A375 (cell line): ENCODE results near the gene TXNDC17. TPM values are rescaled to one million over a fixed set of nuclear protein-coding genes. Genes with fewer than 3 reads are reported as not detected.

Experiments used
- small RNA-seq: library from RNA; depleted of rRNA; stranded (forward); fragments of <200 nt; gene quantifications from one replicate; pipeline ENCODE3, GENCODE V24; 2014
- total RNA-seq: library from RNA; depleted of rRNA; stranded (reverse); fragments of >200 nt; shearing (Covaris generic); gene quantifications from 2 replicates; pipeline ENCODE4 v1.2.3, GENCODE V29; 2014; rRNA removed

The TXNDC17 gene
- total RNA-seq: 171 and 208 TPM in 2 replicates

DNA sequence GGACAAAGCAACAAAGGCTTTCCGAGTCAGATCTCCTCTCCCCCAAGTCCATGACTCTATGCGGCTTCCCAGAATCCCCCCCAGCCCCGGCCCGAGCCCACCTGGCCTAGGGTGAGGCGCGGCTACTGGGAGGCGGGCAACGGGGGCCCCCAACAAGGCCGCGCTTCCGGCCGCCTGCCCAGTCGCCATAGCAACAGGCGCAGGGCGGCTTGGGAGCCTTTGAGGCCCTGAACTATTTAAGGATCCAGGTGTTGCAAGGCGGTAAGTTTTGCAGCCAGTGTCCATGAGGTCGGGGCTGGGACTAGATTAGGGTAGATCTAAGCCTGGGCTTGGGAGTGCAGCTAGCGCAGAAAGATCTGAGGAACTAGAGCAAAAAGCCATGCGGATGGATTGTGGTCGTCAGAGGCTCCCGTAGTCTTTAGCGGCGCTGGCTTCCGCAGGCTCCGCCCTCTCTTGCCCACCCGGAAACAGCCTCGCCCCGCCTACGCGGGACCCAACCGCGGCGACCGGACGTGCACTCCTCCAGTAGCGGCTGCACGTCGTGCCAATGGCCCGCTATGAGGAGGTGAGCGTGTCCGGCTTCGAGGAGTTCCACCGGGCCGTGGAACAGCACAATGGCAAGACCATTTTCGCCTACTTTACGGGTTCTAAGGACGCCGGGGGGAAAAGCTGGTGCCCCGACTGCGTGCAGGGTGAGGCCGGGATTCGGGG, at the start of gene TXNDC17, which contains the start of gene KIAA0753:
TSS of gene TXNDC17 (plus strand) at position 525 of the 711 bp plus-strand sequence. CDS start at position 548, 23 bp downstream.
TSS of gene KIAA0753 (minus strand) at position 176 of the 711 bp plus-strand sequence. CDS start 5,608 bp downstream, outside the sequence.

DNA sequence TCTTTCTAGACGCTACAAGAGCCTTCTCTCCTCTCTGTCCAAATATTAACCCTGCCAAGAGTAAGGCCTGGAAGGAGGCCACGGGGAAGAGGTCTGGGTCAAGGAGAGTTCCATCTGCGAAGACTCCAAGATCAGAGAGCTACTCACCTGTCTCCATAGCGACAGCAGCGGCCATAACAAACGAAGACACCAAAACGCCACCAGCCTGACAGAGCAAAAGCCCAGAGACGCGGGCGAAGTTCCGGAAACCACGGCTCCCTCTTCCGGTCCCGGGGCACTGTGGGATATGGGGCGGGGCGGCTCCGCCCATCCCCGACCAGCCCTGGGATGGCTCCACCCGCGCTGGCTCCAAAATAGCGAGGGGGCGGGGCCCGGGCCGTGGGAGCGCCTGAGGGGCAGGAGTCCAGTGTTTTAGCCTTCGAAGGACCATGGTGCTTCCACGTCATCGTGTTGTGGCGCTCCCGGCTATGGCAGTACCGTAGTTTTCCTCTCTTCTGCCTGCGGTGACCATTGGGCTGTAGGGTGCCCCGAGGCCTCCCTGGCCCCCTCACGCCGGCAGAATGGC, 10.6 kb downstream of the TXNDC17 start, which contains the start of the genes C17orf100 and MED31:
TSS of gene C17orf100 (plus strand) at position 409 of the 565 bp plus-strand sequence. CDS start at position 561, 152 bp downstream.
TSS of gene MED31 (minus strand) at position 252 of the 565 bp plus-strand sequence. CDS start at position 175, 77 bp downstream.

Small RNA genes lying within 50 kb of the gene (small RNA-seq; reads per million reads assigned to genes)
- gene MIR4520-1 (not detected), gene RNA5SP435 (1.0 reads per million, percentile 56 among the genes with 10 or more reads in this experiment)

Other genes with a start within 250 kb of the TXNDC17 start
- gene AIPL1, start 205.9 kb upstream of the TXNDC17 start, total RNA-seq: 0.04 TPM in 1 of 2 replicates, not detected in the other
- gene PIMREG, start 196.6 kb upstream of the TXNDC17 start, total RNA-seq: 38.9 and 40.3 TPM in 2 replicates
- gene PITPNM3, start 84.5 kb upstream of the TXNDC17 start, total RNA-seq: 1.1 TPM in 2 replicates
- gene KIAA0753, start 349 bp upstream of the TXNDC17 start, total RNA-seq: 14.6 and 15.0 TPM in 2 replicates
- gene MED31, start 10.5 kb downstream of the TXNDC17 start, total RNA-seq: 11.1 and 12.5 TPM in 2 replicates
- 0.15 and 0.45 TPM in 2 replicates for gene C17orf100, start 10.7 kb downstream of the TXNDC17 start, total RNA-seq
- gene SLC13A5, start 72.3 kb downstream of the TXNDC17 start, total RNA-seq: 0.19 and 0.26 TPM in 2 replicates
- 0.72 and 5.2 TPM in 2 replicates for gene XAF1, start 115.0 kb downstream of the TXNDC17 start, total RNA-seq
- gene FBXO39, start 135.2 kb downstream of the TXNDC17 start, total RNA-seq: not detected in 2 replicates
- not detected in 2 replicates for gene TEKT1, start 190.7 kb downstream of the TXNDC17 start, total RNA-seq